MCF 10A (cell line): Measurements from ENCODE around the gene TNFAIP8. TPM values are rescaled to one million over a fixed set of nuclear protein-coding genes. Genes with fewer than 3 reads are reported as not detected.

Experiments used
- BruUV-seq: library from RNA; stranded (reverse); fragments of 400-500 nt; replicated peaks from 2 replicates; lab custom pipeline; 2021; lab: Mats Ljungman, UMichigan
- CTCF ChIA-PET: fragments of 300-600 bp; sonication (Branson Sonifier 250); formaldehyde crosslinking; extraction: SDS; loops from one replicate; lab custom pipeline; 2021; ENCODE audit warnings: antibody characterized with exemption, inconsistent platforms; lab: Yijun Ruan, JAX
- POLR2A ChIA-PET: fragments of 300-600, 350-650 bp; sonication (Branson Sonifier 250); formaldehyde crosslinking; extraction: SDS; loops from one replicate; lab custom pipeline; 2020; ENCODE audit warnings: antibody characterized with exemption, inconsistent platforms; lab: Yijun Ruan, JAX
- DNase-seq: peaks from one replicate; pipeline ENCODE4 v3.0.0-alpha.2; 2018; ENCODE audit not compliant: unreplicated experiment
- H3K27ac Mint-ChIP-seq: one replicate; pipeline ENCODE4 v1.8.0; 2022; ENCODE audit warnings: mild to moderate bottlenecking, low read depth, mixed read lengths; ENCODE audit not compliant: unreplicated experiment
- H3K27me3 Mint-ChIP-seq: one replicate; pipeline ENCODE4 v1.8.0; 2022; ENCODE audit warnings: mixed read lengths; ENCODE audit not compliant: insufficient read depth, unreplicated experiment
- H3K36me3 Mint-ChIP-seq: one replicate; pipeline ENCODE4 v1.8.0; 2022; ENCODE audit warnings: mild to moderate bottlenecking, moderate library complexity, mixed read lengths; ENCODE audit not compliant: insufficient read depth, unreplicated experiment
- H3K4me1 Mint-ChIP-seq: one replicate; pipeline ENCODE4 v1.8.0; 2022; ENCODE audit warnings: mixed read lengths; ENCODE audit not compliant: insufficient read depth, unreplicated experiment
- H3K4me3 Mint-ChIP-seq: one replicate; pipeline ENCODE4 v1.8.0; 2022; ENCODE audit warnings: mild to moderate bottlenecking, moderate library complexity, mixed read lengths; ENCODE audit not compliant: unreplicated experiment
- H3K9me3 Mint-ChIP-seq: one replicate; pipeline ENCODE4 v1.8.0; 2022; ENCODE audit warnings: mixed read lengths; ENCODE audit not compliant: unreplicated experiment
- intact Hi-C: fragments of 100-400 bp; cut with micrococcal nuclease; formaldehyde crosslinking; loops from 2 replicates; pipeline ENCODE4 v1.14.1; 2022
- total RNA-seq: library from RNA; stranded (reverse); gene quantifications from 2 replicates; pipeline ENCODE4 v1.2.3, GENCODE V29; 2022
- TF ChIP-seq, protein P1 (sequence below): fragments of 200-600 bp; IDR thresholded peaks from one replicate; pipeline ENCODE4 v1.8.0; 2022; ENCODE audit warnings: antibody characterized with exemption, mild to moderate bottlenecking; ENCODE audit not compliant: unreplicated experiment

Gene TNFAIP8
- total RNA-seq, 1 experiment from 2014 or later, result 16.2 TPM

DNA sequence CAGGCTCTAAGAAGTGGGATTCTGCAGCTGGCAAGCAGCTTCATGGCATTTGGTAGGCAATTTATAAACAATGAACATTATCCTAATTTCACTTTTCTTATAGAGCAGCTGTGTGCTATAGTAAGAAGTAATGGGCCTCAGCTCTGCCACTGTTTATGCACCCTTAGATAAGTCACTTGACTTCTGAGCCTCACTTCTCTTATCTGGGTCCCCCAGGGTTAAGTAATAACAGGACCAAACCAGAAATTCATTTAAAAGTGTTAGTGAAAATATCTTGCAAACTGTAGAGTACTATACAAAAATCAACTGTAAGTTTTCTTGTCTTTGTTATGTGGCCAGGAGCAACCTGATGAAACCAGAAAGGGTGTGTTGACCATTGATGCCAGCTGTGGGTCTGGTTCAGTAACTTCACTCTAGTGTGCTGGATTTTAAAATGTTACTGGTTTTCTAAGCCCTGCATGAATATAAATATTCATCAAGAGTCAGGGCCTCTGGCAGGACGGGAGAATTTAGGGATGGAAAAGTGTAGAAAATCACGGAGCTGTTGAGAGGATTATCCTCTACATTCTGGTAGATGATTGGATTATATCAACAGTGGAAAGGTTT, 24.2 kb downstream of the TNFAIP8 start:
- Mint-ChIP-seq H3K4me1 (peaks cover 17% of the 10 kb centered on the region), H3K9me3 (no peaks in the 10 kb centered on the region), H3K27ac (no peak overlapping the region), H3K27me3 (no peaks in the 10 kb centered on the region), H3K36me3 (peaks cover 1% of the 10 kb centered on the region), H3K4me3 (no peak overlapping the region)
- intact Hi-C loops, result no loop called here
- ChIA-PET CTCF (interaction anchor here (1.1 to 2.2 kb wide), 6 partner anchors 9 to 64 kb away, joined by 3 to 11 read pairs (median 4); no protein-coding TSS in a partner anchor), POLR2A (interaction anchor here (0.5 to 5.2 kb wide), 10 partner anchors 12 to 453 kb away, joined by 3 to 38 read pairs (median 4); partner anchors contain the start of gene TNFAIP8)
- no peak for DNase-seq
- BruUV-seq, result no TSS peak
- TF ChIP-seq, protein P1, sequence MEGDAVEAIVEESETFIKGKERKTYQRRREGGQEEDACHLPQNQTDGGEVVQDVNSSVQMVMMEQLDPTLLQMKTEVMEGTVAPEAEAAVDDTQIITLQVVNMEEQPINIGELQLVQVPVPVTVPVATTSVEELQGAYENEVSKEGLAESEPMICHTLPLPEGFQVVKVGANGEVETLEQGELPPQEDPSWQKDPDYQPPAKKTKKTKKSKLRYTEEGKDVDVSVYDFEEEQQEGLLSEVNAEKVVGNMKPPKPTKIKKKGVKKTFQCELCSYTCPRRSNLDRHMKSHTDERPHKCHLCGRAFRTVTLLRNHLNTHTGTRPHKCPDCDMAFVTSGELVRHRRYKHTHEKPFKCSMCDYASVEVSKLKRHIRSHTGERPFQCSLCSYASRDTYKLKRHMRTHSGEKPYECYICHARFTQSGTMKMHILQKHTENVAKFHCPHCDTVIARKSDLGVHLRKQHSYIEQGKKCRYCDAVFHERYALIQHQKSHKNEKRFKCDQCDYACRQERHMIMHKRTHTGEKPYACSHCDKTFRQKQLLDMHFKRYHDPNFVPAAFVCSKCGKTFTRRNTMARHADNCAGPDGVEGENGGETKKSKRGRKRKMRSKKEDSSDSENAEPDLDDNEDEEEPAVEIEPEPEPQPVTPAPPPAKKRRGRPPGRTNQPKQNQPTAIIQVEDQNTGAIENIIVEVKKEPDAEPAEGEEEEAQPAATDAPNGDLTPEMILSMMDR, result no peak

DNA sequence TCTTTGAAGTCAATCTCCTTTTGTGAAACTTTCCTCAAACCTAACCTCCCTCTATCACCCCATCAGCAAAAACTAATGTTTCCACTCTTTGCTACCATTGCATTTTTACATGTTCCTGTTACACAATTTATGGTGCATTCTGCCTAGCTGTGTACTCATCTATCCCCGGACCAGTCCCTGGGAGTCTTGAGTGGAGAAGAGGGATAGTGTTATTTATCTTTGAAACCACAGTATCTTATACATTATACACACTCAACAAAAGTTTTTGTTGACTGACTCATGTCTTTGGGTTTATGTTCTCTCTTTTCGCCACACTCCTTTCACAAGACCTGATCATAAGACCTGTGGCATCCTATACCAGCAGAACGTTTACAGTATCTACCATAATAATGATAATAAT, 26.4 kb downstream of the TNFAIP8 start:
- peak; percentile 58 for DNase-seq
- H3K36me3 Mint-ChIP-seq, result peaks cover 7% of the 10 kb centered on the region
- TF ChIP-seq, protein P1, result no peak
- no peak overlapping the region for H3K4me3 Mint-ChIP-seq
- H3K27ac Mint-ChIP-seq, result no peak overlapping the region
- peaks cover 29% of the 10 kb centered on the region for H3K4me1 Mint-ChIP-seq
- BruUV-seq, result no TSS peak
- CTCF ChIA-PET, result interaction anchor here (0.6 kb wide), 1 partner anchor 786 kb away, joined by 3 read pairs; no protein-coding TSS in a partner anchor
- intact Hi-C loops, result no loop called here
- POLR2A ChIA-PET, result interaction anchor here (0.9 to 1.5 kb wide), 4 partner anchors 12 to 30 kb away, joined by 3 to 6 read pairs (median 3); partner anchors contain the start of gene TNFAIP8
- no peaks in the 10 kb centered on the region for H3K9me3 Mint-ChIP-seq
- H3K27me3 Mint-ChIP-seq, result no peaks in the 10 kb centered on the region

DNA sequence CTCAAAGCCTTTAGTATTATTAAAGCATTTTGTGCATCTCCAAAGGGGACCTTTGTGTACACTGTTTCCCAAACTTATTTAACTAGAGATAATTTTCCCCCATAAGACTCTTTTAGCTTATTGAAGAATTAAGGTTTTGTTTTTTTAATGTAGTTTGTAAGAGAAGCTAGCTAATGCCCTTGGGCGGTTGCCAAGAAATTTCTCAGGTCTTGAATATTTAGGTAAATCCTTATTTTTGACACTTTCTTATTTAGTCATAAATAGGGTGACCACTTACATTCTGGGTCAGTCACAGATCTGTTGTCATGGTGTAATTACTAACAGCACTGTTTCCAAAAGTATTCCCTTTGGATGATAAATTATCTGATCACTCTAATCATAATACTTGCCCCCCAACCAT, 27.2 kb downstream of the TNFAIP8 start:
- no peak overlapping the region for H3K27ac Mint-ChIP-seq
- no peaks in the 10 kb centered on the region for H3K27me3 Mint-ChIP-seq
- H3K4me3 Mint-ChIP-seq, result no peak overlapping the region
- CTCF ChIA-PET, result interaction anchor here (1.5 kb wide), 2 partner anchors 13 to 22 kb away, joined by 4 read pairs; no protein-coding TSS in a partner anchor
- peaks cover 7% of the 10 kb centered on the region for H3K36me3 Mint-ChIP-seq
- POLR2A ChIA-PET, result interaction anchor here (0.9 to 2.2 kb wide), 6 partner anchors 10 to 26 kb away, joined by 3 to 10 read pairs (median 6); partner anchors contain the start of gene TNFAIP8
- TF ChIP-seq, protein P1, result no peak
- DNase-seq, result no peak
- H3K4me1 Mint-ChIP-seq, result peaks cover 37% of the 10 kb centered on the region
- intact Hi-C loops, result no loop called here
- no TSS peak for BruUV-seq
- H3K9me3 Mint-ChIP-seq, result no peaks in the 10 kb centered on the region

DNA sequence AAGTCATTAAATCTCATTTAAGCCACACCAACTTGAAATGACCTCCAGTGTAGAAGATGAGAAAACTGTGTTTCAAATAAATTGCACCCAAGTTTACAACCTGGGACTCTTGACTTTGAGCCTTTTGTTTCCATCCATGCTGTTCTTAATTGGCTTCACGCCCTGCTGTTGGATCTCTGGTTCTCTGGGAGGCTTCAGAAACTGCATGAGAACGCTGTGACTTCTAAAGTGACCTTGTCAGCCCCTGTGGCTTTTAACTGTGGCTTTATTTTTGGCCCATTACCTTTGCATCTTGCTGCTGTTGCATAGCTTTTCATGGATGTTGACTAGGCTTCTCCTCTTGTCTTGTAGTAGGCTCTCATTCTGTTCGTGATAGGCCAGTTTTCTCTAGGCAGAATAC, 29.3 kb downstream of the TNFAIP8 start:
- TF ChIP-seq, protein P1, result no peak
- Mint-ChIP-seq H3K27ac (no peak overlapping the region), H3K36me3 (peaks cover 7% of the 10 kb centered on the region), H3K4me3 (no peak overlapping the region), H3K9me3 (no peaks in the 10 kb centered on the region), H3K4me1 (peaks cover 53% of the 10 kb centered on the region), H3K27me3 (no peaks in the 10 kb centered on the region)
- CTCF ChIA-PET, result interaction anchor here (1.0 to 2.2 kb wide), 3 partner anchors 18 to 49 kb away, joined by 3 to 5 read pairs (median 5); no protein-coding TSS in a partner anchor
- POLR2A ChIA-PET, result interaction anchor here (2.6 to 2.8 kb wide), 3 partner anchors 13 to 29 kb away, joined by 16 to 23 read pairs (median 16); partner anchors contain the start of gene TNFAIP8
- no TSS peak for BruUV-seq
- no peak for DNase-seq
- intact Hi-C loops, result no loop called here
